WTC11 (cell line): ENCODE measurements around the gene DHX30. TPM values are rescaled to one million over a fixed set of nuclear protein-coding genes. Genes with fewer than 3 reads are reported as not detected.

Source experiments
- ATAC-seq: fragments of 200-7000 bp; cut with Tn5 transposase; 2 replicates; pipeline ENCODE4 v1.10.0; 2021; ENCODE audit warnings: mild to moderate bottlenecking, moderate library complexity
- CTCF ChIA-PET: fragments of 300-600 bp; sonication (Branson Sonifier 250); formaldehyde crosslinking; loops from one replicate; lab custom pipeline; 2021; ENCODE audit warnings: antibody characterized with exemption; lab: Charles Lee
- POLR2A ChIA-PET: fragments of 350-600 bp; sonication (Branson Sonifier 250); formaldehyde crosslinking; loops from one replicate; lab custom pipeline; 2021; ENCODE audit warnings: antibody characterized with exemption; lab: Charles Lee
- DNase-seq: peaks from one replicate; pipeline ENCODE4 v3.0.0; 2021; ENCODE audit warnings: low spot score
- H3K27ac Mint-ChIP-seq: 2 replicates; pipeline ENCODE4 v1.8.0; 2021; ENCODE audit warnings: mixed read lengths
- H3K27me3 Mint-ChIP-seq: 2 replicates; pipeline ENCODE4 v1.8.0; 2021; ENCODE audit warnings: low read depth, mild to moderate bottlenecking, moderate library complexity, mixed read lengths
- H3K36me3 Mint-ChIP-seq: 2 replicates; pipeline ENCODE4 v1.8.0; 2021; ENCODE audit warnings: mixed read lengths
- H3K4me1 Mint-ChIP-seq: 2 replicates; pipeline ENCODE4 v1.8.0; 2022; ENCODE audit warnings: mixed read lengths
- H3K4me3 Mint-ChIP-seq: 2 replicates; pipeline ENCODE4 v1.8.0; 2021; ENCODE audit warnings: mild to moderate bottlenecking, moderate library complexity, mixed read lengths
- H3K9me3 Mint-ChIP-seq: 2 replicates; pipeline ENCODE4 v1.8.0; 2021; ENCODE audit warnings: mixed read lengths
- FOXP1 ChIP-seq: sonication (generic); formaldehyde crosslinking; IDR thresholded peaks from 2 replicates; pipeline ENCODE4 v1.8.0; 2022; ENCODE audit warnings: missing genetic modification reagents, mild to moderate bottlenecking, moderate library complexity, borderline replicate concordance
- GABPB1 ChIP-seq: sonication (generic); formaldehyde crosslinking; IDR thresholded peaks from 2 replicates; pipeline ENCODE4 v1.8.1; 2023; ENCODE audit warnings: mild to moderate bottlenecking, missing genetic modification reagents
- GRHL2 ChIP-seq: fragments of 250-450 bp; sonication (Bioruptor Pico); IDR thresholded peaks from 2 replicates; pipeline ENCODE4 v1.8.0; 2022; ENCODE audit warnings: mild to moderate bottlenecking, moderate library complexity; ENCODE audit not compliant: insufficient replicate concordance, severe bottlenecking
- HMGA2 ChIP-seq: fragments of 250-450 bp; sonication (Bioruptor Pico); IDR thresholded peaks from 2 replicates; pipeline ENCODE4 v1.4.0; 2021; ENCODE audit warnings: mild to moderate bottlenecking, moderate library complexity
- JUN ChIP-seq: sonication (generic); formaldehyde crosslinking; IDR thresholded peaks from 2 replicates; pipeline ENCODE4 v1.8.0; 2023; ENCODE audit warnings: mild to moderate bottlenecking, missing genetic modification reagents
- RORB ChIP-seq: fragments of 250-450 bp; sonication (Bioruptor Pico); IDR thresholded peaks from 2 replicates; pipeline ENCODE4 v1.9.0; 2021; ENCODE audit warnings: mild to moderate bottlenecking
- SMAD3 ChIP-seq: sonication (generic); formaldehyde crosslinking; IDR thresholded peaks from 2 replicates; pipeline ENCODE4 v1.8.0; 2022; ENCODE audit warnings: missing genetic modification reagents, mild to moderate bottlenecking, borderline replicate concordance
- TEAD1 ChIP-seq: sonication (generic); formaldehyde crosslinking; IDR thresholded peaks from 2 replicates; pipeline ENCODE4 v1.8.0; 2022; ENCODE audit warnings: mild to moderate bottlenecking, missing genetic modification reagents
- TP53 ChIP-seq: sonication (generic); formaldehyde crosslinking; IDR thresholded peaks from 2 replicates; pipeline ENCODE4 v1.8.1; 2023; ENCODE audit warnings: mild to moderate bottlenecking, missing genetic modification reagents
- total RNA-seq: library from RNA; stranded (reverse); gene quantifications from 3 replicates; pipeline ENCODE4 v1.2.3, GENCODE V29; 2021
- TF ChIP-seq, protein P1 (sequence below): sonication (generic); formaldehyde crosslinking; IDR thresholded peaks from 2 replicates; pipeline ENCODE4 v1.8.0; 2023; ENCODE audit warnings: mild to moderate bottlenecking, missing genetic modification reagents
- TF ChIP-seq, protein P2 (sequence below): sonication (generic); formaldehyde crosslinking; IDR thresholded peaks from 2 replicates; pipeline ENCODE4 v1.8.1; 2022; ENCODE audit warnings: mild to moderate bottlenecking, missing genetic modification reagents, moderate library complexity, borderline replicate concordance
- TF ChIP-seq, protein P3 (sequence below): sonication (generic); formaldehyde crosslinking; IDR thresholded peaks from 2 replicates; pipeline ENCODE4 v1.8.0; 2022; ENCODE audit warnings: missing genetic modification reagents
- TF ChIP-seq, protein P4 (sequence below): sonication (generic); formaldehyde crosslinking; IDR thresholded peaks from 2 replicates; pipeline ENCODE4 v1.8.0; 2023; ENCODE audit warnings: missing genetic modification reagents, mild to moderate bottlenecking, borderline replicate concordance
- TF ChIP-seq, protein P5 (sequence below): sonication (generic); formaldehyde crosslinking; conservative IDR thresholded peaks from 2 replicates; pipeline ENCODE4 v1.8.1; 2022; ENCODE audit warnings: mild to moderate bottlenecking, missing genetic modification reagents

Gene DHX30
- total RNA-seq, 1 experiment from 2014 or later, result 98.1 TPM

DNA sequence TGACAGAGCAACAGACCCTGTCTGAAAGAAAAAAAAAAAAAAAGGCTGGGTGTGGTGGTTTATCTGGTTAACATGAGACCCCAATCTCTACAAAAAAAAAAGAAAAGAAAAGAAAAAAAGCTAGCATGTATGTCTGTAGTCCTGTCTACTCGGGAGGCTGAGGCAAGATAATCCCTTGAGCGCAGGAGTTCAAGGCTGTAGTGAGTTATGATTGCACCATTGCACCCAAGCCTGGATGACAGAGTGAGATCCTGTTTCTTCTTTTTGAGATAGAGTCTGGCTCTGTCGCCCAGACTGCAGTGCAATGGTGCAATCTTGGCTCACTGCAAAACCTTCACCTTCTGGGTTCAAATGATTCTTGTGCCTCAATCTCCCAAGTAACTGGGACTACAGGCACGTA lies 8.4 kb upstream of the DHX30 start:
- CTCF ChIA-PET, result no interaction called here
- Mint-ChIP-seq H3K36me3 (no peaks in the 10 kb centered on the region), H3K4me3 (no peak overlapping the region), H3K4me1 (no peaks in the 10 kb centered on the region), H3K27me3 (0 out of 2 replicates have a peak, but pooled peaks cover 4% of the 10 kb centered on the region), H3K27ac (no peak overlapping the region; the same call in 1 of the 2 replicates)
- no peak for TF ChIP-seq TEAD1 (CRISPR knock-in tag)
- peak; percentile 60 for TF ChIP-seq GABPB1 (CRISPR knock-in tag)
- no peak for TF ChIP-seq SMAD3 (CRISPR knock-in tag)
- TF ChIP-seq, protein P1, sequence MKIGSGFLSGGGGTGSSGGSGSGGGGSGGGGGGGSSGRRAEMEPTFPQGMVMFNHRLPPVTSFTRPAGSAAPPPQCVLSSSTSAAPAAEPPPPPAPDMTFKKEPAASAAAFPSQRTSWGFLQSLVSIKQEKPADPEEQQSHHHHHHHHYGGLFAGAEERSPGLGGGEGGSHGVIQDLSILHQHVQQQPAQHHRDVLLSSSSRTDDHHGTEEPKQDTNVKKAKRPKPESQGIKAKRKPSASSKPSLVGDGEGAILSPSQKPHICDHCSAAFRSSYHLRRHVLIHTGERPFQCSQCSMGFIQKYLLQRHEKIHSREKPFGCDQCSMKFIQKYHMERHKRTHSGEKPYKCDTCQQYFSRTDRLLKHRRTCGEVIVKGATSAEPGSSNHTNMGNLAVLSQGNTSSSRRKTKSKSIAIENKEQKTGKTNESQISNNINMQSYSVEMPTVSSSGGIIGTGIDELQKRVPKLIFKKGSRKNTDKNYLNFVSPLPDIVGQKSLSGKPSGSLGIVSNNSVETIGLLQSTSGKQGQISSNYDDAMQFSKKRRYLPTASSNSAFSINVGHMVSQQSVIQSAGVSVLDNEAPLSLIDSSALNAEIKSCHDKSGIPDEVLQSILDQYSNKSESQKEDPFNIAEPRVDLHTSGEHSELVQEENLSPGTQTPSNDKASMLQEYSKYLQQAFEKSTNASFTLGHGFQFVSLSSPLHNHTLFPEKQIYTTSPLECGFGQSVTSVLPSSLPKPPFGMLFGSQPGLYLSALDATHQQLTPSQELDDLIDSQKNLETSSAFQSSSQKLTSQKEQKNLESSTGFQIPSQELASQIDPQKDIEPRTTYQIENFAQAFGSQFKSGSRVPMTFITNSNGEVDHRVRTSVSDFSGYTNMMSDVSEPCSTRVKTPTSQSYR (CRISPR knock-in tag), result no peak
- TF ChIP-seq, all 79 proteins: peak for 1
- ATAC-seq (no peak), DNase-seq (no peak)
- POLR2A ChIA-PET, result interaction anchor here (0.5 kb wide), 1 partner anchor 110 kb away, joined by 3 read pairs; no protein-coding TSS in a partner anchor
- peaks cover 7% of the 10 kb centered on the region for H3K9me3 Mint-ChIP-seq

DNA sequence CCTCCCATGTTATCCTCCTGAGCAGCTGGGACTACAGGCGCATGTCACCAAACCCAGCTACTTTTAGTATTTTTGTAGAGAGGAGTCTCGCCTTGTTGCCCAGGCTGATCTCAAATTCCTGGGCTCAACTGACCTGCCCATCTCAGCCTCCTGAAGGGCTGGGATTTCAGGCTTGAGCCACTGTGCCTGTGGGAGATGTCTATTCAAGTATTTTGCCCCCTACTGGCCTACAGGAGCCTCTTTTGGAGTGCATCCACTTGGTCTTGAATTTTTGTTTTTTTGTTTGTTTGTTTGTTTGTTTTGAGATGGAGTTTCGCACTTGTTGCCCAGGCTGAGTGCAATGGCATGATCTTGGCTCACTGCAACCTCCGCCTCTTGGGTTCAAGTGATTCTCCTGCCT lies 3.2 kb upstream of the DHX30 start:
- H3K36me3 Mint-ChIP-seq, result no peaks in the 10 kb centered on the region
- H3K4me3 Mint-ChIP-seq, result no peak overlapping the region
- H3K27me3 Mint-ChIP-seq, result no peaks in the 10 kb centered on the region
- ATAC-seq (peak; percentile 27), DNase-seq (peak; percentile 32)
- CTCF ChIA-PET, result interaction anchor here (0.6 to 1.3 kb wide), 5 partner anchors 172 to 377 kb away, joined by 3 to 9 read pairs (median 3); no protein-coding TSS in a partner anchor
- H3K4me1 Mint-ChIP-seq, result peaks cover 11% of the 10 kb centered on the region; the same call in 1 of the 2 replicates
- H3K27ac Mint-ChIP-seq, result no peak overlapping the region
- no peak for TF ChIP-seq TP53 (CRISPR knock-in tag)
- POLR2A ChIA-PET, result no interaction called here
- no peaks in the 10 kb centered on the region for H3K9me3 Mint-ChIP-seq

DNA sequence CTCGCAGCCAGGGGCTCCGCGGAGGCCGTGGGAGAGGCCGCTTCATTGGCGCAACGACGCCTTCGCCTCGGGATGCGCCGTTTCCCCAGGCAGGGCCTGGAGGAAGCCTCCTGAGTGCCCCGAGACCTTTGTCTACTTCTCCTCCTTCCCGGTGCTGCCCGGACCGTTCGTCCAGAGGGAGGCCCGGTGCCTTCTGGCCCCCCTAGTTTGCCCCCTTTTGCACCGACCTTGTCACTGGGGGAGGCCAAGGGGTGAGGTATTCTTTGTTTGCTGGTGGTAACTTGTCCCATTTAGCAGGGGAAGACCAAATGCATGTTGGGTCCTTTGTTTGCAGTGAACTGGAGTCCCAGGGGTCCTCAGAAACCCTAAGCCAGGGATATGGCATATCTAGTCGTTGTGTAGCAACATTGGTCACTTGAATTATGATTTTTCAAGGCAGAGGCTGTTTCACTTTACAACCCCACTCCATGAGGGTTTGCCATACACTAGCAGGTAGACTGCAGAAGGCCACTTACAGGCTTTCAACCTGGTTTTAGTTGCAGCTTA lies 615 bp downstream of the DHX30 start:
- Mint-ChIP-seq H3K9me3 (no peaks in the 10 kb centered on the region), H3K4me1 (peaks cover 11% of the 10 kb centered on the region; the same call in 1 of the 2 replicates), H3K4me3 (peak overlapping the region; percentile 98), H3K27me3 (no peaks in the 10 kb centered on the region), H3K36me3 (peaks cover 14% of the 10 kb centered on the region), H3K27ac (peak overlapping the region; percentile 94)
- TF ChIP-seq RORB (CRISPR knock-in tag) (no peak), GRHL2 (CRISPR knock-in tag) (no peak), HMGA2 (CRISPR knock-in tag) (no peak), JUN (CRISPR knock-in tag) (0 out of 2 replicates have a peak, but pooled peaks have one; percentile 17), FOXP1 (CRISPR knock-in tag) (0 out of 2 replicates have a peak, but pooled peaks have one; percentile 7), TP53 (CRISPR knock-in tag) (no peak)
- TF ChIP-seq, protein P2, sequence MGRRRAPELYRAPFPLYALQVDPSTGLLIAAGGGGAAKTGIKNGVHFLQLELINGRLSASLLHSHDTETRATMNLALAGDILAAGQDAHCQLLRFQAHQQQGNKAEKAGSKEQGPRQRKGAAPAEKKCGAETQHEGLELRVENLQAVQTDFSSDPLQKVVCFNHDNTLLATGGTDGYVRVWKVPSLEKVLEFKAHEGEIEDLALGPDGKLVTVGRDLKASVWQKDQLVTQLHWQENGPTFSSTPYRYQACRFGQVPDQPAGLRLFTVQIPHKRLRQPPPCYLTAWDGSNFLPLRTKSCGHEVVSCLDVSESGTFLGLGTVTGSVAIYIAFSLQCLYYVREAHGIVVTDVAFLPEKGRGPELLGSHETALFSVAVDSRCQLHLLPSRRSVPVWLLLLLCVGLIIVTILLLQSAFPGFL (CRISPR knock-in tag), result no peak
- TF ChIP-seq, protein P3, sequence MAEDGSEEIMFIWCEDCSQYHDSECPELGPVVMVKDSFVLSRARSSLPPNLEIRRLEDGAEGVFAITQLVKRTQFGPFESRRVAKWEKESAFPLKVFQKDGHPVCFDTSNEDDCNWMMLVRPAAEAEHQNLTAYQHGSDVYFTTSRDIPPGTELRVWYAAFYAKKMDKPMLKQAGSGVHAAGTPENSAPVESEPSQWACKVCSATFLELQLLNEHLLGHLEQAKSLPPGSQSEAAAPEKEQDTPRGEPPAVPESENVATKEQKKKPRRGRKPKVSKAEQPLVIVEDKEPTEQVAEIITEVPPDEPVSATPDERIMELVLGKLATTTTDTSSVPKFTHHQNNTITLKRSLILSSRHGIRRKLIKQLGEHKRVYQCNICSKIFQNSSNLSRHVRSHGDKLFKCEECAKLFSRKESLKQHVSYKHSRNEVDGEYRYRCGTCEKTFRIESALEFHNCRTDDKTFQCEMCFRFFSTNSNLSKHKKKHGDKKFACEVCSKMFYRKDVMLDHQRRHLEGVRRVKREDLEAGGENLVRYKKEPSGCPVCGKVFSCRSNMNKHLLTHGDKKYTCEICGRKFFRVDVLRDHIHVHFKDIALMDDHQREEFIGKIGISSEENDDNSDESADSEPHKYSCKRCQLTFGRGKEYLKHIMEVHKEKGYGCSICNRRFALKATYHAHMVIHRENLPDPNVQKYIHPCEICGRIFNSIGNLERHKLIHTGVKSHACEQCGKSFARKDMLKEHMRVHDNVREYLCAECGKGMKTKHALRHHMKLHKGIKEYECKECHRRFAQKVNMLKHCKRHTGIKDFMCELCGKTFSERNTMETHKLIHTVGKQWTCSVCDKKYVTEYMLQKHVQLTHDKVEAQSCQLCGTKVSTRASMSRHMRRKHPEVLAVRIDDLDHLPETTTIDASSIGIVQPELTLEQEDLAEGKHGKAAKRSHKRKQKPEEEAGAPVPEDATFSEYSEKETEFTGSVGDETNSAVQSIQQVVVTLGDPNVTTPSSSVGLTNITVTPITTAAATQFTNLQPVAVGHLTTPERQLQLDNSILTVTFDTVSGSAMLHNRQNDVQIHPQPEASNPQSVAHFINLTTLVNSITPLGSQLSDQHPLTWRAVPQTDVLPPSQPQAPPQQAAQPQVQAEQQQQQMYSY (CRISPR knock-in tag), result 0 out of 2 replicates have a peak, but pooled peaks have one; percentile 16
- TF ChIP-seq, protein P4, sequence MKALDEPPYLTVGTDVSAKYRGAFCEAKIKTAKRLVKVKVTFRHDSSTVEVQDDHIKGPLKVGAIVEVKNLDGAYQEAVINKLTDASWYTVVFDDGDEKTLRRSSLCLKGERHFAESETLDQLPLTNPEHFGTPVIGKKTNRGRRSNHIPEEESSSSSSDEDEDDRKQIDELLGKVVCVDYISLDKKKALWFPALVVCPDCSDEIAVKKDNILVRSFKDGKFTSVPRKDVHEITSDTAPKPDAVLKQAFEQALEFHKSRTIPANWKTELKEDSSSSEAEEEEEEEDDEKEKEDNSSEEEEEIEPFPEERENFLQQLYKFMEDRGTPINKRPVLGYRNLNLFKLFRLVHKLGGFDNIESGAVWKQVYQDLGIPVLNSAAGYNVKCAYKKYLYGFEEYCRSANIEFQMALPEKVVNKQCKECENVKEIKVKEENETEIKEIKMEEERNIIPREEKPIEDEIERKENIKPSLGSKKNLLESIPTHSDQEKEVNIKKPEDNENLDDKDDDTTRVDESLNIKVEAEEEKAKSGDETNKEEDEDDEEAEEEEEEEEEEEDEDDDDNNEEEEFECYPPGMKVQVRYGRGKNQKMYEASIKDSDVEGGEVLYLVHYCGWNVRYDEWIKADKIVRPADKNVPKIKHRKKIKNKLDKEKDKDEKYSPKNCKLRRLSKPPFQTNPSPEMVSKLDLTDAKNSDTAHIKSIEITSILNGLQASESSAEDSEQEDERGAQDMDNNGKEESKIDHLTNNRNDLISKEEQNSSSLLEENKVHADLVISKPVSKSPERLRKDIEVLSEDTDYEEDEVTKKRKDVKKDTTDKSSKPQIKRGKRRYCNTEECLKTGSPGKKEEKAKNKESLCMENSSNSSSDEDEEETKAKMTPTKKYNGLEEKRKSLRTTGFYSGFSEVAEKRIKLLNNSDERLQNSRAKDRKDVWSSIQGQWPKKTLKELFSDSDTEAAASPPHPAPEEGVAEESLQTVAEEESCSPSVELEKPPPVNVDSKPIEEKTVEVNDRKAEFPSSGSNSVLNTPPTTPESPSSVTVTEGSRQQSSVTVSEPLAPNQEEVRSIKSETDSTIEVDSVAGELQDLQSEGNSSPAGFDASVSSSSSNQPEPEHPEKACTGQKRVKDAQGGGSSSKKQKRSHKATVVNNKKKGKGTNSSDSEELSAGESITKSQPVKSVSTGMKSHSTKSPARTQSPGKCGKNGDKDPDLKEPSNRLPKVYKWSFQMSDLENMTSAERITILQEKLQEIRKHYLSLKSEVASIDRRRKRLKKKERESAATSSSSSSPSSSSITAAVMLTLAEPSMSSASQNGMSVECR (CRISPR knock-in tag), result peak; percentile 18; the same call in 1 of the 2 replicates
- TF ChIP-seq, protein P5, sequence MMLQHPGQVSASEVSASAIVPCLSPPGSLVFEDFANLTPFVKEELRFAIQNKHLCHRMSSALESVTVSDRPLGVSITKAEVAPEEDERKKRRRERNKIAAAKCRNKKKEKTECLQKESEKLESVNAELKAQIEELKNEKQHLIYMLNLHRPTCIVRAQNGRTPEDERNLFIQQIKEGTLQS, result no peak
- DNase-seq, result no peak
- ChIA-PET POLR2A (interaction anchor here (1.2 kb wide), 1 partner anchor 21 kb away, joined by 3 read pairs; no protein-coding TSS in a partner anchor), CTCF (no interaction called here)
- no peak for ATAC-seq
